ENCODE results near the gene MYRIP.

DNA sequence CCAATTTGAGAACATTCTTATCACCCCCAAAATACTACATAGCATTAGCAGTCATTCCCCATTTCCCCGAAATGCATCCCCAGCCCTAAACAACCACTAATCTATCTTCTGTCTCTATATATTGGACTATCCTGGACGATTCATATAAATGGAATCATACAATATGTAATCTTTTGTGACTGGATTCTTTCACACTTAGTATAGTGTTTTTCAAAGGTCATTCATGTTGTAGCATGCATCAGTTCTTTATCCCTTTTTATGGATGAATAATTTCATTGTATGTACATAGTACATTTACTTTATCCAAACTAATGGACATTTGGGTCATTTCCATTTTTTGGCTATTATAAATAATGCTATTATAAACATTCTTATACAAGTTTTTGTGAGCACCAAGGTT lies 472.6 kb downstream of the MYRIP start:
- TF ChIP-seq, protein P1, sequence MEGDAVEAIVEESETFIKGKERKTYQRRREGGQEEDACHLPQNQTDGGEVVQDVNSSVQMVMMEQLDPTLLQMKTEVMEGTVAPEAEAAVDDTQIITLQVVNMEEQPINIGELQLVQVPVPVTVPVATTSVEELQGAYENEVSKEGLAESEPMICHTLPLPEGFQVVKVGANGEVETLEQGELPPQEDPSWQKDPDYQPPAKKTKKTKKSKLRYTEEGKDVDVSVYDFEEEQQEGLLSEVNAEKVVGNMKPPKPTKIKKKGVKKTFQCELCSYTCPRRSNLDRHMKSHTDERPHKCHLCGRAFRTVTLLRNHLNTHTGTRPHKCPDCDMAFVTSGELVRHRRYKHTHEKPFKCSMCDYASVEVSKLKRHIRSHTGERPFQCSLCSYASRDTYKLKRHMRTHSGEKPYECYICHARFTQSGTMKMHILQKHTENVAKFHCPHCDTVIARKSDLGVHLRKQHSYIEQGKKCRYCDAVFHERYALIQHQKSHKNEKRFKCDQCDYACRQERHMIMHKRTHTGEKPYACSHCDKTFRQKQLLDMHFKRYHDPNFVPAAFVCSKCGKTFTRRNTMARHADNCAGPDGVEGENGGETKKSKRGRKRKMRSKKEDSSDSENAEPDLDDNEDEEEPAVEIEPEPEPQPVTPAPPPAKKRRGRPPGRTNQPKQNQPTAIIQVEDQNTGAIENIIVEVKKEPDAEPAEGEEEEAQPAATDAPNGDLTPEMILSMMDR (IDR thresholded peaks at IDR 0.05): no peak
- TF ChIP-seq POLR2A (IDR thresholded peaks at IDR 0.05): no peak

Data from uterus (tissue), 2 donors.